ENCODE results near the gene PSMB1. TPM values are rescaled to one million over a fixed set of nuclear protein-coding genes. Genes with fewer than 3 reads are reported as not detected.
"Not testable (repeated sequence)": the region's sequence is repeated elsewhere in the genome, so short reads cannot be mapped to it uniquely, and the experiment has no call there.

Gene PSMB1
- total RNA-seq, 4 donors from 2014 or later = 127 to 201 (median 193) TPM

DNA sequence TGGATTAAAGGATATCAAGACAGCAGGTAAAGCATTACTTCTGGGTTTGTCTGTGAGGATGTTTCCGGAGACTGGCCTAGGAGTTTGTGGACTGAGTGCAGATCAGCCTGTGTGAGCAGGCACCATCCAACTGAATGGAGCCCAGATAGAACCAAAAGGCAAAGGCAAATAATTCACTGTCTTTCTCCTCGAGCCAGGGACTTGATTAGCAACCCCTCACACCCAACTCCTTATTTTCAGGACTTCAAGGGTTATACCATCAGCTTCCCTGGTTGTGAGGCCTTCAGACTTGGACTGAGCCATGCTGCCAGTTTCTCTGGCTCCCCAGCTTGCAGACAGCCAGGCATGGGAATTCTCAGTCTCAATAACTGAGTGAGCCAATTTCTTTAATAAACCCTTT lies 19.3 kb downstream of the PSMB1 start:
- H3K27ac ChIP-seq = no peak overlapping the region
- DNase-seq (ENCODE audit: low spot score in 2 of 2) = no peak
- H3K9me3 ChIP-seq = no peaks in the 10 kb centered on the region
- 69% methylated on average over 2 of the region's 2 CpGs for WGBS
- H3K4me1 ChIP-seq = no peaks in the 10 kb centered on the region
- H3K4me3 ChIP-seq = no peak overlapping the region
- H3K27me3 ChIP-seq = no peaks in the 10 kb centered on the region
- H3K36me3 ChIP-seq = peaks cover 74% of the 10 kb centered on the region
- TF ChIP-seq POLR2A (IDR thresholded peaks at IDR 0.05) (no peak), EP300 (IDR thresholded peaks at IDR 0.05) (no peak), POLR2AphosphoS5 (IDR thresholded peaks at IDR 0.05) (no peak)
- TF ChIP-seq, protein P1, sequence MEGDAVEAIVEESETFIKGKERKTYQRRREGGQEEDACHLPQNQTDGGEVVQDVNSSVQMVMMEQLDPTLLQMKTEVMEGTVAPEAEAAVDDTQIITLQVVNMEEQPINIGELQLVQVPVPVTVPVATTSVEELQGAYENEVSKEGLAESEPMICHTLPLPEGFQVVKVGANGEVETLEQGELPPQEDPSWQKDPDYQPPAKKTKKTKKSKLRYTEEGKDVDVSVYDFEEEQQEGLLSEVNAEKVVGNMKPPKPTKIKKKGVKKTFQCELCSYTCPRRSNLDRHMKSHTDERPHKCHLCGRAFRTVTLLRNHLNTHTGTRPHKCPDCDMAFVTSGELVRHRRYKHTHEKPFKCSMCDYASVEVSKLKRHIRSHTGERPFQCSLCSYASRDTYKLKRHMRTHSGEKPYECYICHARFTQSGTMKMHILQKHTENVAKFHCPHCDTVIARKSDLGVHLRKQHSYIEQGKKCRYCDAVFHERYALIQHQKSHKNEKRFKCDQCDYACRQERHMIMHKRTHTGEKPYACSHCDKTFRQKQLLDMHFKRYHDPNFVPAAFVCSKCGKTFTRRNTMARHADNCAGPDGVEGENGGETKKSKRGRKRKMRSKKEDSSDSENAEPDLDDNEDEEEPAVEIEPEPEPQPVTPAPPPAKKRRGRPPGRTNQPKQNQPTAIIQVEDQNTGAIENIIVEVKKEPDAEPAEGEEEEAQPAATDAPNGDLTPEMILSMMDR (IDR thresholded peaks at IDR 0.05) = no peak

DNA sequence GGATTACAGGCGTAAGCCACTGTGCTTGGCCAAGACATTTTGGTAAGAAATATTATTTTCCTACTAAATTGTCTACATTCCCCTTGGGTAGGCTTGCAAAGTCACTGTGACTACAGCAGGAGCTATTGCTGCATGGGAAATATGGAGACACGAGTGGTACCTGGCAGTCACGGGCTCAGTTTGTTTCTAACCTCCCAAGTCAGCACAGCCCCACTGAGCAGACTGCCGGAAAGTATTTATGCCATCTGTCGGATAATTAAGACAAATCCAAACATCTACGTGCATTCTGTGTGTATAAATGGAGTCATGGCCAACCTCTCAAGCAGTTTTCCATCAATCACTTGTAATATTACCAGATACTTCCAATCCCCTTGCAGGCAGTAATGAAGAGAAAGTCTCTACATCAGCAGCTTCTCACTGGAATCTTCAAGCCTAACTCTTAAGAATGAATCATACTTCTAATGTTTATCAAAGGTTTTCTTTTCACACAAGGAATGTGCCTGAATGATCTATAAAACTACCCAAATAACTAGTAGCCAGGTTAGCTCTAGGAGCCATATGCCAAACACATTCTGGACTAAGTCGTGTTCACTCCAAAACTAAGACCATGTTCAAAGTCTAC lies 20.1 kb downstream of the PSMB1 start:
- DNase-seq (ENCODE audit: low spot score in 2 of 2) = no peak
- no peak overlapping the region for H3K4me3 ChIP-seq
- H3K36me3 ChIP-seq = peaks cover 66% of the 10 kb centered on the region
- TF ChIP-seq, protein P1 (IDR thresholded peaks at IDR 0.05) = no peak
- TF ChIP-seq EP300 (IDR thresholded peaks at IDR 0.05) (no peak), POLR2AphosphoS5 (IDR thresholded peaks at IDR 0.05) (no peak), POLR2A (IDR thresholded peaks at IDR 0.05) (no peak)
- H3K4me1 ChIP-seq = no peaks in the 10 kb centered on the region
- H3K9me3 ChIP-seq = no peaks in the 10 kb centered on the region
- 79% methylated on average over 7 of the region's 7 CpGs for WGBS
- H3K27ac ChIP-seq = no peak overlapping the region
- H3K27me3 ChIP-seq = no peaks in the 10 kb centered on the region

DNA sequence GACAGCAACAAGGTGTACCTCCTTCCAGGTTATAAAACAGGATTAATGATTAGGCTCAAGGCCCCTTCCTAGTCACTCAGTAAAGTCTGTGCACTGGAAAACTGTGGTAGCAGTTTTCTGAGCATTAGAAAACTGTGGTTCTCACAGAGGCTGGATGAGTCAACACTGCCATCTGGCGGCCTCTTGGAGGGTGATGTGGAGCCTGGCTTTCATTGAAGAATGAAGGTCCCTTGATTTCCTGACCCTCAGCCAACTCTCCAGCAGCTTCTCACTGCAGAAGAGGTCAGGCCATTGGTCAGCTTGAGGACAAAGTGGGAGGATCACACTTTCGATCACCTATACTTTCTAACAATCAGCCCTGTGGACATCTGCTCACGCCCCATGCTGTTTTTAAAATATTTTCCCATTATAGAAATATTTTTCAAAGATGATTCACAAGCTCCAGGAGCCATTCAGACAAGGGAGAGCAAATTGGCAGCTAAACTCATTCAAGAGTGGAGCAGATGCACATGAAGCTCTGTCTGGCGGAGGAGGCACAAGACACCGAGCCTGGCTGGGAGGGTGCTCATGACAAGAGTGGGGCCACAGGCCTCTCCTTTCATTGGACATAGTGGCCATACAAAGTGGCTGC lies 23.2 kb downstream of the PSMB1 start:
- 55% methylated on average over 5 of the region's 5 CpGs for WGBS
- TF ChIP-seq, protein P1 (IDR thresholded peaks at IDR 0.05) = peak; percentile 67 to 85
- no peak for TF ChIP-seq POLR2AphosphoS5 (IDR thresholded peaks at IDR 0.05)
- no peak overlapping the region for H3K4me3 ChIP-seq
- H3K9me3 ChIP-seq = no peaks in the 10 kb centered on the region
- peaks cover 36% of the 10 kb centered on the region for H3K36me3 ChIP-seq
- peak; percentile 74 to 84 for DNase-seq (ENCODE audit: low spot score in 2 of 2)
- no peak overlapping the region for H3K27ac ChIP-seq
- no peaks in the 10 kb centered on the region for H3K4me1 ChIP-seq
- no peaks in the 10 kb centered on the region for H3K27me3 ChIP-seq

DNA sequence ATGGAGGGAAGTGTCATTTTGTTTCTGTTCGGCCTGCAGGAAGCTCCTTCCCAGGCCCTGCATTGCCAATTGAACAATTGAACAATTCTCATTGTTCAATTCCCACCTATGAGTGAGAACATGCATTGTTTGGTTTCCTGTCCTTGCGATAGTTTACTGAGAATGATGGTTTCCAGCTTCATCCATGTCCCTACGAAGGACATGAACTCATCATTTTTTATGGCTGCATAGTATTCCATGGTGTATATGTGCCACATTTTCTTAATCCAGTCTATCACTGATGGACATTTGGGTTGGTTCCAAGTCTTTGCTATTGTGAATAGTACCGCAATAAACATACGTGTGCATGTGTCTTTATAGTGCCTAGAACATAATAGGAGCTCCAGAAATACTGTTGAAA lies 25.1 kb downstream of the PSMB1 start:
- H3K27me3 ChIP-seq, H3K4me1 ChIP-seq: not testable (repeated sequence)
- WGBS = 91% methylated on average over 5 of the region's 5 CpGs

DNA sequence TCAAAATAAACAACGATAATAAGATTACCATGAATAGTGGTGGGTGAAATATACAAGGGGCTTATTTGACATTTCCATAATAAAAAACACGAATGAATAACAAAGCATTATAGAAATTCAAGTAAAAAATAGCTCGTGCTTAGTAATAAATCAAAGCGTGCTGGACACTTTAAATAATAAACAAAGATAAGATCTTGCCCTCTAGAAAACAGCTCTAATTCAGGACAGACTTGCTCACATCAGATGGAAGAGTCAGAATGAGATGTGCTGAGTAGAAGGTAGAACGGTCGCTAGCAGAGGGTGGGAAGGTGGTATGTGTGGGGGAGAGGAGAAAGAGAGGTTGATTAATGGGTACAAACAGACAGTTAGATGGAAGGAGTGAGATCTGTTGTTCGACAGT lies 27.3 kb downstream of the PSMB1 start:
- no peaks in the 10 kb centered on the region for H3K4me1 ChIP-seq
- TF ChIP-seq POLR2A (IDR thresholded peaks at IDR 0.05) (no peak), EP300 (IDR thresholded peaks at IDR 0.05) (no peak), POLR2AphosphoS5 (IDR thresholded peaks at IDR 0.05) (no peak)
- TF ChIP-seq, protein P1 (IDR thresholded peaks at IDR 0.05) = no peak
- WGBS = 61% methylated on average over 7 of the region's 7 CpGs

More for the DNA sequence above, 25.1 kb downstream of the PSMB1 start:
- H3K9me3 ChIP-seq; H3K27ac ChIP-seq; DNase-seq (ENCODE audit: low spot score in 2 of 2); H3K4me3 ChIP-seq: not testable (repeated sequence)
- peaks cover 18% of the 10 kb centered on the region for H3K36me3 ChIP-seq

More for the DNA sequence above, 27.3 kb downstream of the PSMB1 start:
- Histone ChIP-seq H3K9me3 (no peaks in the 10 kb centered on the region), H3K27ac (no peak overlapping the region), H3K27me3 (no peaks in the 10 kb centered on the region), H3K36me3 (no peaks in the 10 kb centered on the region), H3K4me3 (no peak overlapping the region)
- DNase-seq (ENCODE audit: low spot score in 2 of 2) = no peak
